Subcutaneous abdominal adipose tissue (tissue), 5 donors: ENCODE data around the gene SELE.

Experiments used
- H3K27ac ChIP-seq: one replicate; pipeline ENCODE4 v1.7.0; 2013; ENCODE audit warnings: low read depth, mild to moderate bottlenecking, inconsistent platforms, low read length, moderate library complexity
- H3K27me3 ChIP-seq, 5 donors: one replicate each; pipeline ENCODE4 v1.7.0; 2013; ENCODE audit warnings: low read length in 5 of 5, inconsistent platforms in 1 of 5; ENCODE audit not compliant: control insufficient read depth in 5 of 5, insufficient read depth in 4 of 5
- H3K36me3 ChIP-seq, 5 donors: one replicate each; pipeline ENCODE4 v1.7.0; 2013; ENCODE audit warnings: low read length in 5 of 5; ENCODE audit not compliant: control insufficient read depth in 5 of 5, insufficient read depth in 5 of 5
- H3K4me1 ChIP-seq, 5 donors: one replicate each; pipeline ENCODE4 v1.7.0; 2013; ENCODE audit warnings: low read length in 5 of 5, mild to moderate bottlenecking in 3 of 5, moderate library complexity in 1 of 5; ENCODE audit not compliant: control insufficient read depth in 5 of 5, insufficient read depth in 5 of 5
- H3K4me3 ChIP-seq, 5 donors: one replicate each; pipeline ENCODE4 v1.7.0; 2013; ENCODE audit warnings: low read length in 5 of 5, low read depth in 1 of 5
- H3K9ac ChIP-seq, 5 donors: one replicate each; pipeline ENCODE4 v1.7.0; 2013; ENCODE audit warnings: low read length in 5 of 5, mild to moderate bottlenecking in 4 of 5, moderate library complexity in 3 of 5
- H3K9me3 ChIP-seq, 5 donors: one replicate each; pipeline ENCODE4 v1.7.0; 2013; ENCODE audit warnings: low read length in 5 of 5; ENCODE audit not compliant: control insufficient read depth in 5 of 5
- donor health status: healthy.
- donor health status: healthy.
- donor health status: healthy.
- donor health status: healthy.
- donor health status: healthy.

SELE gene

GRCh38 chr1:169704797-169705196, 29.1 kb downstream of the SELE start:
- no peaks in the 10 kb centered on the region for H3K36me3 ChIP-seq
- H3K4me3 ChIP-seq: no peak overlapping the region
- H3K4me1 ChIP-seq: no peaks in the 10 kb centered on the region
- peaks cover 0 to 7% (median 0%) of the 10 kb centered on the region in 5 donors for H3K27me3 ChIP-seq
- H3K9me3 ChIP-seq: no peaks in the 10 kb centered on the region
- no peak overlapping the region for H3K9ac ChIP-seq
- H3K27ac ChIP-seq: no peak overlapping the region

DNA sequence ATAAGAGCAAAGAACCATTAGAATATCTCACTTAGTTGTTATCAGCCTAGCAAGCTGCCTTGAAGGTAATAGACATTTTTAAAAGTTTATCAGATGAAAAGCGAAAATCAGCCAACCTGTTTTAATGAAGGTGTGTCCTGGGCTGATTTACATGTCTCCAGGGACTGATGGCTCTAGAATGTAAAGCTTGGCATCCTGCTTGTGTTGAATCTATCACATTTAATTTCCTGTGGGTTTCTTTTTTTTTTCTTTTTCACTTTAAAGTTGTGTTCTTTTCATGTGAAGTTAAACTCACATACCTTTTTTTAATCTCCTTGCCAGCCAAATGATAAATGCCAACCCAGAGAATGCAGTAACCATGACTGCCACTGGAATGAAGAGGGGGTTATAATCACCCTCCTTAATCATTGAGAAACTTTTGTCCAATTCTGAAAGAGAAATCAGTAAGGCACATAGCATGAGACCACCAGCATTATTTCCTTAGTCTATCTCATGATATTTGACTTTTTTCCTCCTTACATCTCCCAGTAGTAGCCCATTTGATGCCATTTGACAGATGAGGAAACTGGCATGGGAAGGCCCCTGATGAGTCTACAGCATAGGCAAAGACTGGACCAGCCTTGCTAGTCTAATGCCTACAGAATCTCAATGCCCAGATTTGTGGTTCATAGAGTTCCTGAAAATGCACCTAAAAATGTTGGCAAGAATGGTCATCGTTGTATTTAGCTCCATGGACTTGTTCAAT, 32.4 kb downstream of the SELE start:
- Histone ChIP-seq H3K36me3 (no peaks in the 10 kb centered on the region), H3K27ac (no peak overlapping the region), H3K4me3 (no peak overlapping the region), H3K27me3 (peaks cover 0 to 3% (median 0%) of the 10 kb centered on the region in 5 donors), H3K9me3 (no peaks in the 10 kb centered on the region), H3K9ac (no peak overlapping the region), H3K4me1 (no peaks in the 10 kb centered on the region)

- H3K4me3 ChIP-seq: no peak overlapping the region
- no peak overlapping the region for H3K27ac ChIP-seq
- H3K4me1 ChIP-seq: no peaks in the 10 kb centered on the region
- no peaks in the 10 kb centered on the region for H3K9me3 ChIP-seq
- H3K27me3 ChIP-seq: peaks cover 0 to 3% (median 0%) of the 10 kb centered on the region in 5 donors
- H3K9ac ChIP-seq: no peak overlapping the region
- H3K36me3 ChIP-seq: no peaks in the 10 kb centered on the region
Measured at GRCh38 chr1:169699707-169700106, 34.2 kb downstream of the SELE start.

DNA sequence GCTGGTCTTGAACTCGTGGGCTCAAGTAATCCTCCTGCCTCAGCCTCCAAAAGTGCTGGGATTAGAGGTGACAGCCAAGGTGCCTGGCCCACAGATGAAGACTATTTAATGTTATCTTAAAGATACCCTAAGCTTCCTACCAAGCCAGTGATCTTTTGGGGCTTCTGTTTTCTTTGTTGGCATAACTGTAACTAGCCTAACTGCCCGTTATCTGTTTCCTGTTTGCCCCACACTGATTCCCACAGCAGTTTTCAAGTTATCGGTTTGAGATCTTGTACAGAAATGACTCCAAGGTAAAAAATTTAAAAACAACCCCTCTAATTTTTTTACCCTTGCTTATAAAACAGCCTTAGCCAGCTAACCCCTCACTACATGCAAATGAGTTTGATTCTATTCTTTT, 34.9 kb downstream of the SELE start:
- Histone ChIP-seq H3K27ac (no peak overlapping the region), H3K9me3 (no peaks in the 10 kb centered on the region), H3K4me3 (no peak overlapping the region), H3K9ac (no peak overlapping the region), H3K4me1 (peaks cover 0 to 6% (median 1%) of the 10 kb centered on the region in 5 donors), H3K27me3 (peaks cover 0 to 3% (median 0%) of the 10 kb centered on the region in 5 donors), H3K36me3 (no peaks in the 10 kb centered on the region)

- Histone ChIP-seq H3K9me3 (no peaks in the 10 kb centered on the region), H3K4me3 (no peak overlapping the region), H3K36me3 (no peaks in the 10 kb centered on the region), H3K9ac (no peak overlapping the region), H3K27me3 (peaks cover 0 to 3% (median 0%) of the 10 kb centered on the region in 5 donors), H3K4me1 (peaks cover 0 to 11% (median 4%) of the 10 kb centered on the region in 5 donors), H3K27ac (no peak overlapping the region)
Measured at GRCh38 chr1:169697755-169698154, 36.1 kb downstream of the SELE start.

DNA sequence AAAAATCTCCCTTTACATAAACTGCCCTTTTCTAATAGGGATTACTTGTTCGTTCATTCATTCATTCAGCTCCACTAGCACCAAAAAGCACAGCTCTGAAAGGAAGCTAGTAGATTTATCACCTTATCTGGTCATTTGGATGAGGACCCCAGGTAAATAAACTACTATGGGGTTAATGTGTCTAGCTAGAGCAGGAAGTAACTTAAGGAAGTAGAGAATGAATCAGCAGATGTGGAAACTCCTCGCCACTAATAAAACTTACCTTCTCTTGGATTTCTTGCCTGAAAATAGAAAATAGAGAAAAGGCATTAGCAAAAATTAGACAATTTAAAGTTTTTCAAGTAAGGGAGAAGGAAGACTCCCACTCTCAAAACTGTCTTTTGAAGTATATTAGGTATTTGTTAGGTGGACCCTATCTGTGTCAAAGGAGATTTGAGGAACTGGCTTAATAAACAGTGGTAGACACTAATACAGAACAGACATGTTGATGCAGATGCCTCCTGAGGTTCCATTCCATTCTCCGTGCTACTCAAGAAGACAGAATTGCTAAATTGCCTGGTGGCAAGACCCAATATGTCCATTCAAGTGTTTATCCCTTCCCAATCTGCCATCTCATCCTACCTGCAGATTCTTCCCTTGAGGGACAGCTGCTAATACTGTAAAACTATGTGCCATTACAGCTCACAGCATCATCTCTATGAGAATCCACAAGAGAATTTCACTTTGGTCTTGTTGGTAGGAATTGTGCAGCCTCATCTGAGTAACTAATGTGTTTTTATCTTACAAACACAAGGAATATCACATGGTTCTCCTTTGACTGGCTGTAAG, 37.4 kb downstream of the SELE start:
- Histone ChIP-seq H3K4me3 (no peak overlapping the region), H3K27me3 (peaks cover 0 to 3% (median 0%) of the 10 kb centered on the region in 5 donors), H3K4me1 (peaks cover 0 to 14% (median 4%) of the 10 kb centered on the region in 5 donors), H3K27ac (no peak overlapping the region), H3K36me3 (no peaks in the 10 kb centered on the region), H3K9ac (no peak overlapping the region), H3K9me3 (no peaks in the 10 kb centered on the region)

- Histone ChIP-seq H3K4me1 (peaks cover 0 to 14% (median 4%) of the 10 kb centered on the region in 5 donors), H3K4me3 (no peak overlapping the region), H3K27ac (no peak overlapping the region)
Measured at GRCh38 chr1:169694304-169695075, 39.4 kb downstream of the SELE start.

DNA sequence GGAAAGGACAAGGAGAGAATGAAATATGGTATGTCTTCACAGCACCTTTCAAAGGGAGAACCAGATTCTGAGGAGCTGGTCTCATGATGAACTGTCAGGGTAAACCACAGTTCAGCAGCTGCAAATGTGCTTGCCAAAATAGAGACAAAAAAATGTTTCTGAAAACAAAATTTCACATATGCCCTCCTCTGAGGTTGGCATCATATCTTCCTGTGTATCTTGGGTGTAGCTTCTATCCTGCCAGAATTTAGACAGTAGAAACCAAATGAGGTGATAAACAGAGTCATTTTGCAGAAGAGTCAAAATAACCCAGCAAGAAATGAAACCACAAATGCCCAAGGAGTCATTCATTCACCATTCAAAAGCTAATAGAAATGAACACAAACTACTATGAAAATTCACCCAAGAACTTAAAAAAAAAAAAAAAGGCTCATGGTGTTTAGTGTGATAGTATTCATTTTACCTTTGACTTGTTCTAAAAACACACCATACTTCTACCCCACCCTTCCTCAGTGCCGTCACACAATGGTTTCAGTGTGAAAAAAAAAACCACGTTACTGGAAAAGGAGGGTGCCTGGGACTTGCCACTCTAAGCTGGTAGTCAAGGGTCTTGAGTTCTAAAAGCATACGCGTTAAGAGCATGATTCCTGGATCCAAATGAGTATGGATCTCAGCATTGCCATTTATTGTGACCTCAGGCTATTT, 41.0 kb downstream of the SELE start:
- Histone ChIP-seq H3K9ac (no peak overlapping the region), H3K36me3 (no peaks in the 10 kb centered on the region), H3K27me3 (peaks cover 0 to 3% (median 0%) of the 10 kb centered on the region in 5 donors), H3K4me3 (no peak overlapping the region), H3K9me3 (no peaks in the 10 kb centered on the region), H3K27ac (no peak overlapping the region), H3K4me1 (peaks cover 0 to 14% (median 4%) of the 10 kb centered on the region in 5 donors)

More at GRCh38 chr1:169694304-169695075, 39.4 kb downstream of the SELE start:
- H3K9me3 ChIP-seq: no peaks in the 10 kb centered on the region
- H3K27me3 ChIP-seq: peaks cover 0 to 3% (median 0%) of the 10 kb centered on the region in 5 donors
- no peaks in the 10 kb centered on the region for H3K36me3 ChIP-seq
- H3K9ac ChIP-seq: no peak overlapping the region

GRCh38 chr1:169690489-169690888, 43.4 kb downstream of the SELE start:
- Histone ChIP-seq H3K27me3 (no peaks in the 10 kb centered on the region), H3K9me3 (no peaks in the 10 kb centered on the region), H3K4me3 (no peak overlapping the region), H3K9ac (no peak overlapping the region), H3K36me3 (no peaks in the 10 kb centered on the region), H3K27ac (no peak overlapping the region), H3K4me1 (peaks cover 0 to 14% (median 4%) of the 10 kb centered on the region in 5 donors)
